A549 (cell line): ENCODE measurements around the gene CASP9.

Source experiments
- EP300 ChIP-seq, 2 experiments: fragments of >200 bp; sonication (Bioruptor Twin); formaldehyde crosslinking; IDR thresholded peaks; 2 replicates in 1 of 2; 3 replicates in 1 of 2; pipeline ENCODE4 v1.6.1; 2016 to 2017
- POLR2A ChIP-seq: IDR thresholded peaks from 2 replicates; pipeline ENCODE4 v1.6.1; 2012; ENCODE audit warnings: mild to moderate bottlenecking, low read length

GRCh38 chr1:15570861-15571260, 46.8 kb upstream of the CASP9 start:
- TF ChIP-seq POLR2A, result no peak
- no peak for TF ChIP-seq EP300 (IDR thresholded peaks at IDR 0.05)
